ENCODE data around the gene C6orf136. TPM values are rescaled to one million over a fixed set of nuclear protein-coding genes. Genes with fewer than 3 reads are reported as not detected.

The C6orf136 gene
- total and polyA plus RNA-seq, 10 of the 15 experiments (the other 5 are each of a cell fraction or from before 2014, with no cell fraction given) = 5.2 to 24.1 (median 14.9) TPM

- POLR2A ChIA-PET = no interaction called here
- Histone ChIP-seq H3K4me2 (ENCODE audit: control insufficient read depth, insufficient read depth) (no peak overlapping the region), H3K79me2 (ENCODE audit: control insufficient read depth, insufficient read depth, low read length) (peaks cover 16% of the 10 kb centered on the region), H3K27ac (ENCODE audit: control insufficient read depth, insufficient read depth) (no peak overlapping the region), H3K36me3 (ENCODE audit: control insufficient read depth in 2 of 2, insufficient read depth in 2 of 2, low read length in 1 of 2) (peaks cover 0 to 7% of the 10 kb centered on the region in 2 experiments; a peak in 2 of 4 replicates), H3K4me1 (ENCODE audit: control insufficient read depth, insufficient read depth, low read length) (peaks cover 2% of the 10 kb centered on the region; the same call in 1 of the 2 replicates), H4K20me1 (ENCODE audit: control insufficient read depth, insufficient read depth) (no peaks in the 10 kb centered on the region), H3K9ac (ENCODE audit: control insufficient read depth, insufficient read depth, low read length) (no peak overlapping the region), H3K9me3 (replicated peaks; ENCODE audit: control insufficient read depth, insufficient read depth, low read length) (no peaks in the 10 kb centered on the region), H3K27me3 (replicated peaks in 1 of 2; ENCODE audit: control insufficient read depth in 2 of 2, insufficient read depth in 2 of 2, low read length in 1 of 2) (no peaks in the 10 kb centered on the region), H3K4me3 (no peak overlapping the region), H2AFZ (ENCODE audit: control insufficient read depth, low read depth, low read length) (no peak overlapping the region)
- RAD21 ChIA-PET (ENCODE audit: unreplicated experiment) = no interaction called here
- SMC1A ChIA-PET (ENCODE audit: uncharacterized antibody, unreplicated experiment) = interaction anchor here (1.2 kb wide), 1 partner anchor 88 kb away, joined by 4 read pairs; no protein-coding TSS in a partner anchor
- CTCF ChIA-PET = no interaction called here
- 100% methylated on average over 2 of the region's 2 CpGs for WGBS (ENCODE audit: insufficient coverage, insufficient replicate concordance, low lambda C conversion rate, missing lambda C conversion rate)
- FAIRE-seq = no peak
- ATAC-seq = no peak
- no peak for DNase-seq (ENCODE audit: low read depth, low spot score)
- BruUV-seq (replicated peaks) = no TSS peak
- in situ Hi-C loops (cut with MboI) = no loop called here
- no peak for TF ChIP-seq ZNF592 (IDR thresholded peaks at IDR 0.05)
- TF ChIP-seq TAF1 (IDR thresholded peaks at IDR 0.05; ENCODE audit: borderline replicate concordance, low read depth, low read length) = no peak
- TF ChIP-seq STAT1 (conservative IDR thresholded peaks at IDR 0.05) = no peak
- TF ChIP-seq PML (IDR thresholded peaks at IDR 0.05; ENCODE audit: low read length) = no peak
- no peak for TF ChIP-seq SREBF1 (IDR thresholded peaks at IDR 0.05; ENCODE audit: low read length)
- TF ChIP-seq FOS (IDR thresholded peaks at IDR 0.05; ENCODE audit: borderline replicate concordance, extremely low read depth, insufficient read length) = no peak
- TF ChIP-seq POLR2A (IDR thresholded peaks at IDR 0.05; ENCODE audit: low read depth, low read length) = no peak
- no peak for TF ChIP-seq KAT2A (conservative IDR thresholded peaks at IDR 0.05; ENCODE audit: control insufficient read depth, low read depth, low read length)
- no peak for TF ChIP-seq RUNX3 (IDR thresholded peaks at IDR 0.05; ENCODE audit: low read length)
- no peak for TF ChIP-seq NR2F1 (conservative IDR thresholded peaks at IDR 0.05)
- no peak for TF ChIP-seq CBX5 (IDR thresholded peaks at IDR 0.05; ENCODE audit: low read depth)
- intact Hi-C loops (cut with micrococcal nuclease; ENCODE audit: unreplicated experiment) = no loop called here
Measured at GRCh38 chr6:30643656-30644055, 3.3 kb upstream of the C6orf136 start.
